Fibroblast of the aortic adventitia (primary cell): Measurements from ENCODE around the gene BAZ1B. TPM values are rescaled to one million over a fixed set of nuclear protein-coding genes. Genes with fewer than 3 reads are reported as not detected.
"Not testable (repeated sequence)": the region's sequence is repeated elsewhere in the genome, so short reads cannot be mapped to it uniquely, and the experiment has no call there.

Experiments
- DNase-seq: peaks from one replicate; pipeline ENCODE4 v3.0.0-alpha.2; 2010; ENCODE audit warnings: low read depth
- H3K4me3 ChIP-seq: 2 replicates; pipeline ENCODE4 v1.5.1; 2011; ENCODE audit warnings: low read depth, mild to moderate bottlenecking, control low read depth, low read length, moderate library complexity
- total RNA-seq: library from RNA; depleted of rRNA; stranded (reverse); fragments of >200 nt; gene quantifications from 2 replicates; pipeline ENCODE4 v1.2.3, GENCODE V29; 2012; ENCODE audit warnings: low replicate concordance
- TF ChIP-seq, protein P1 (sequence below): IDR thresholded peaks from 2 replicates; pipeline ENCODE4 v1.5.1; 2011; ENCODE audit warnings: mild to moderate bottlenecking, low read length, control low read depth, inconsistent platforms; ENCODE audit not compliant: insufficient read depth

The BAZ1B gene
- total RNA-seq, 1 donor: 75.6 TPM

DNA sequence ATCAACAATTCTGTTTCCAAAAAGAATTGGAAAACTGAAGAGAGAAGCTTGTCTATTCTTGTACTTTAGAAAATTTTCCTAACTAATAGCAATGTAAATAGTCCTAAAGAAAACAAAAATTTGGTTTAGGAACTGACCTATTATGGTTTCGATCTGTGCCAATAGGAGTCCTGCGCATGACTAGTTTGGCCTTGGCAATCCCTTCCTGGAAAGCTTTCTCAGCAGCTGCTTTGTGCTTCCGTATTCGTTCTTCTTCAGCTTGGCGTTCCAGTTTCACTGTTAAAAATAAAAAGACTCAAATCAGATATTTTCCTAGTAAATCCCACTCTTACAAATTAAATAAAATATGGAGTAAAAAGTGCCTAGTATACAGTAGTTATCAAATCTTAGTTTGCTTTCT, 51.9 kb downstream of the BAZ1B start:
- DNase-seq: no peak
- no peak overlapping the region for H3K4me3 ChIP-seq
- TF ChIP-seq, protein P1, sequence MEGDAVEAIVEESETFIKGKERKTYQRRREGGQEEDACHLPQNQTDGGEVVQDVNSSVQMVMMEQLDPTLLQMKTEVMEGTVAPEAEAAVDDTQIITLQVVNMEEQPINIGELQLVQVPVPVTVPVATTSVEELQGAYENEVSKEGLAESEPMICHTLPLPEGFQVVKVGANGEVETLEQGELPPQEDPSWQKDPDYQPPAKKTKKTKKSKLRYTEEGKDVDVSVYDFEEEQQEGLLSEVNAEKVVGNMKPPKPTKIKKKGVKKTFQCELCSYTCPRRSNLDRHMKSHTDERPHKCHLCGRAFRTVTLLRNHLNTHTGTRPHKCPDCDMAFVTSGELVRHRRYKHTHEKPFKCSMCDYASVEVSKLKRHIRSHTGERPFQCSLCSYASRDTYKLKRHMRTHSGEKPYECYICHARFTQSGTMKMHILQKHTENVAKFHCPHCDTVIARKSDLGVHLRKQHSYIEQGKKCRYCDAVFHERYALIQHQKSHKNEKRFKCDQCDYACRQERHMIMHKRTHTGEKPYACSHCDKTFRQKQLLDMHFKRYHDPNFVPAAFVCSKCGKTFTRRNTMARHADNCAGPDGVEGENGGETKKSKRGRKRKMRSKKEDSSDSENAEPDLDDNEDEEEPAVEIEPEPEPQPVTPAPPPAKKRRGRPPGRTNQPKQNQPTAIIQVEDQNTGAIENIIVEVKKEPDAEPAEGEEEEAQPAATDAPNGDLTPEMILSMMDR: no peak

DNA sequence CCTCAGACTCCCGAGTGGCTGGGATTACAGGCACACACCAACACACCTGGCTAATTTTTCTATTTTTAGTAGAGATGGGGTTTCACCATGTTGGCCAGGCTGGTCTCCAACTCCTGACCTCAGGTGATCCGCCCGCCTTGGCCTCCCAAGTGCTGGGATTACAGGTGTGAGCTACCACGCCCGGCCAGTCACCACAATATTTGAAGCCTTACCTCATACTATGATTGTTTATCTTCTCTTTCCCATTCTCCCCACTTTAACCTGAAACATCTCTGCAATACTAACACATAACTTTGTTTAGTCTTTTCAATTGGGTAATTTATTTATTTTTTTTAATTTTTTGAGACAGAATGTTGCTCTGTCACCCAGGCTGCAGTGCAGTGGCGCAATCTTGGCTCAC, 55.0 kb downstream of the BAZ1B start:
- not testable (repeated sequence) for DNase-seq, H3K4me3 ChIP-seq

- DNase-seq: no peak
- TF ChIP-seq, protein P1: no peak
- H3K4me3 ChIP-seq: no peak overlapping the region
Observed at GRCh38 chr7:73466112-73466511, 56.0 kb downstream of the BAZ1B start.

- TF ChIP-seq, protein P1: no peak
- no peak overlapping the region for H3K4me3 ChIP-seq
- no peak for DNase-seq
Observed at GRCh38 chr7:73463966-73464365, 58.1 kb downstream of the BAZ1B start.

GRCh38 chr7:73463260-73463659, 58.8 kb downstream of the BAZ1B start:
- no peak for DNase-seq
- no peak overlapping the region for H3K4me3 ChIP-seq
- TF ChIP-seq, protein P1: no peak

- TF ChIP-seq, protein P1: no peak
- H3K4me3 ChIP-seq: no peak overlapping the region
- no peak for DNase-seq
Observed at GRCh38 chr7:73461782-73462285, 60.3 kb downstream of the BAZ1B start.

GRCh38 chr7:73454424-73454823, 67.7 kb downstream of the BAZ1B start:
- H3K4me3 ChIP-seq: no peak overlapping the region
- DNase-seq: peak; percentile 65
- TF ChIP-seq, protein P1: no peak
